Glutamatergic neuron (in vitro differentiated cells): ENCODE results near the gene COL2A1. TPM values are rescaled to one million over a fixed set of nuclear protein-coding genes. Genes with fewer than 3 reads are reported as not detected.
A peak's percentile ranks its signal among the peaks of the same experiment; 100 is the strongest.

Experiments
- DNase-seq: peaks from one replicate; pipeline ENCODE4 v3.0.0; 2022
- H3K27ac Mint-ChIP-seq: one replicate; pipeline ENCODE4 v1.8.0; 2020; ENCODE audit warnings: mild to moderate bottlenecking, mixed read lengths, inconsistent platforms; ENCODE audit not compliant: unreplicated experiment
- H3K27me3 Mint-ChIP-seq: one replicate; pipeline ENCODE4 v1.8.0; 2020; ENCODE audit warnings: mild to moderate bottlenecking, moderate library complexity, mixed read lengths, inconsistent platforms; ENCODE audit not compliant: unreplicated experiment
- H3K36me3 Mint-ChIP-seq: one replicate; pipeline ENCODE4 v1.8.0; 2020; ENCODE audit warnings: mild to moderate bottlenecking, mixed read lengths, inconsistent platforms; ENCODE audit not compliant: unreplicated experiment
- H3K4me1 Mint-ChIP-seq: one replicate; pipeline ENCODE4 v1.8.0; 2020; ENCODE audit warnings: mild to moderate bottlenecking, low read depth, mixed read lengths, inconsistent platforms; ENCODE audit not compliant: unreplicated experiment
- H3K4me3 Mint-ChIP-seq: one replicate; pipeline ENCODE4 v1.8.0; 2020; ENCODE audit warnings: mild to moderate bottlenecking, mixed read lengths, inconsistent platforms; ENCODE audit not compliant: unreplicated experiment
- H3K9me3 Mint-ChIP-seq: one replicate; pipeline ENCODE4 v1.8.0; 2020; ENCODE audit warnings: mild to moderate bottlenecking, moderate library complexity, mixed read lengths, inconsistent platforms; ENCODE audit not compliant: unreplicated experiment
- total RNA-seq: library from RNA; stranded (reverse); fragmentation: NEBNext Ultra II Directional; extraction: Animal tissue kit (Norgen Biotek cat#: 25700); gene quantifications from one replicate; pipeline ENCODE4 v1.2.1, GENCODE V29; 2021; ENCODE audit not compliant: unreplicated experiment
- TF ChIP-seq, protein P1 (sequence below): fragments of 200-600 bp; sonication (generic); IDR thresholded peaks from one replicate; pipeline ENCODE4 v1.5.0; 2021; ENCODE audit not compliant: partially characterized antibody, unreplicated experiment

The COL2A1 gene
- total RNA-seq, 1 donor from 2014 or later: 0.34 TPM

DNA sequence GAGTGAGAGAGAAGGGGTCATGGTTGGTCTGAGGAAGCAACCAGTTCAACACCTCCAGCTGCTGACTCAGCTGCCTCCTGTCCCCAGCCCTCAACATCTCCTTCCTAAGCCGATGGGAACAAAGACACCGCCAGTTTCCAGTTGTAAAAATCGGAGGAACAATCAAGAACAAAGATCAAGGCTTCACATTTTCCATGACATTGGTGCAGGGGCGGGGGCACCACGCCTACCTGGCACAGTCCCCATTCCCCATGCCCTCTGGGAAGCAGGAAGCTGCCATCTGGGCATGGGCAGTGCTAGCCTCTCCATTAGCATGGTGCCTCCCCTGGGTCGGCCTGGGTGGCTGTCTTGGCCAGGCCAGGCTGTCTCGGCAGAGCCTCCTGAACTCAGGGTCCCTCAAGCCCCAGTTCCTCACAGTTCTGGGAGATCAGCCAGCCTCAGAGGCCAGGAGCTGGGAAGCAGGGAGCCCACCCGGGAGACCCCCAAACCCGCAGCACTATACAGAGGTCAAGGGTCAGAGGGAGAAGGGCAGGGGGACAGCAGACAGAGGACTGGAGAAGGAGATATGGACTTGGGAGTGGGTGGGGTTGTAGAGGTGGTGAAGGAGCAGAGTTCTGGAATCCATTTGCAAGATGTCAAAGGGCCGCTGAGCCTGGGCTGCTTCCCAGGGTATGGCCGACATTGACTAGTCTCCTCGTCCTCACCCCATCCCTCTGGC, 60.5 kb downstream of the COL2A1 start:
- no peak overlapping the region for H3K4me3 Mint-ChIP-seq
- TF ChIP-seq, protein P1, sequence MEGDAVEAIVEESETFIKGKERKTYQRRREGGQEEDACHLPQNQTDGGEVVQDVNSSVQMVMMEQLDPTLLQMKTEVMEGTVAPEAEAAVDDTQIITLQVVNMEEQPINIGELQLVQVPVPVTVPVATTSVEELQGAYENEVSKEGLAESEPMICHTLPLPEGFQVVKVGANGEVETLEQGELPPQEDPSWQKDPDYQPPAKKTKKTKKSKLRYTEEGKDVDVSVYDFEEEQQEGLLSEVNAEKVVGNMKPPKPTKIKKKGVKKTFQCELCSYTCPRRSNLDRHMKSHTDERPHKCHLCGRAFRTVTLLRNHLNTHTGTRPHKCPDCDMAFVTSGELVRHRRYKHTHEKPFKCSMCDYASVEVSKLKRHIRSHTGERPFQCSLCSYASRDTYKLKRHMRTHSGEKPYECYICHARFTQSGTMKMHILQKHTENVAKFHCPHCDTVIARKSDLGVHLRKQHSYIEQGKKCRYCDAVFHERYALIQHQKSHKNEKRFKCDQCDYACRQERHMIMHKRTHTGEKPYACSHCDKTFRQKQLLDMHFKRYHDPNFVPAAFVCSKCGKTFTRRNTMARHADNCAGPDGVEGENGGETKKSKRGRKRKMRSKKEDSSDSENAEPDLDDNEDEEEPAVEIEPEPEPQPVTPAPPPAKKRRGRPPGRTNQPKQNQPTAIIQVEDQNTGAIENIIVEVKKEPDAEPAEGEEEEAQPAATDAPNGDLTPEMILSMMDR: no peak
- no peak for DNase-seq
- H3K36me3 Mint-ChIP-seq: no peaks in the 10 kb centered on the region
- H3K4me1 Mint-ChIP-seq: no peaks in the 10 kb centered on the region
- H3K27me3 Mint-ChIP-seq: peaks cover 16% of the 10 kb centered on the region
- peak overlapping the region; percentile 48 for H3K27ac Mint-ChIP-seq
- peaks cover 11% of the 10 kb centered on the region for H3K9me3 Mint-ChIP-seq

DNA sequence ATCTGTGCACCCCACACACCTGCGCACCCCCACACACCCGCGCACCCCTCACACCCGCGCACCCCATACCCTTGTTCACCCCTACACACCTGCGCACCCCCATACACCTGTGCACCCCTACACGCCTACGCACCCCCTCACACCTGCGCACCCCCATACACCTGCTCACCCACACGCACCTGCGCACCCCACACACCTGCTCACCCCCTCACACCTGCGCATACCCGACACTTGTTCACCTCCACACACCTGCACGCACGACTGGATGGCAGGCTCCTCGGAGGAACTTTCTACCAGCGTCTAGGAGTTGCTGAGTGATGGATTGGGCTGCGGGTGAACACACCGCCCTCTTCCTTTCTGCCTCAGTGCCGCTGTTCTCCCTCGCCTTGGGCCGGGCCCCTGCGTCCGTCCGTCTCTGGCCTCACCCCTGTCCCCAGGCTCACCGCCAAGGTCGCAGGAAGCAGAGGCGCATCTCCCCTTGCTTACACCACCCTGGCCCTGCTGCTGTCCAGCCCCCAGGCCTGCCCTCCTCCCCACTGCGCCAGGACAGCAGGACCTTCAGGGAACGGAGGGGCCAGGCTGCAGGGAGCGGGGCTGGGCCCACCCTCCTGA, 61.6 kb downstream of the COL2A1 start:
- TF ChIP-seq, protein P1: no peak
- Mint-ChIP-seq H3K36me3 (no peaks in the 10 kb centered on the region), H3K27me3 (peaks cover 13% of the 10 kb centered on the region), H3K27ac (no peak overlapping the region), H3K4me1 (no peaks in the 10 kb centered on the region), H3K9me3 (peaks cover 11% of the 10 kb centered on the region), H3K4me3 (no peak overlapping the region)
- DNase-seq: no peak

GRCh38 chr12:47941871-47942613, 62.2 kb downstream of the COL2A1 start:
- Mint-ChIP-seq H3K9me3 (peaks cover 11% of the 10 kb centered on the region), H3K27ac (no peak overlapping the region), H3K36me3 (no peaks in the 10 kb centered on the region), H3K4me3 (no peak overlapping the region), H3K27me3 (peaks cover 13% of the 10 kb centered on the region), H3K4me1 (no peaks in the 10 kb centered on the region)
- DNase-seq: peak; percentile 85
- TF ChIP-seq, protein P1: peak; percentile 62

DNA sequence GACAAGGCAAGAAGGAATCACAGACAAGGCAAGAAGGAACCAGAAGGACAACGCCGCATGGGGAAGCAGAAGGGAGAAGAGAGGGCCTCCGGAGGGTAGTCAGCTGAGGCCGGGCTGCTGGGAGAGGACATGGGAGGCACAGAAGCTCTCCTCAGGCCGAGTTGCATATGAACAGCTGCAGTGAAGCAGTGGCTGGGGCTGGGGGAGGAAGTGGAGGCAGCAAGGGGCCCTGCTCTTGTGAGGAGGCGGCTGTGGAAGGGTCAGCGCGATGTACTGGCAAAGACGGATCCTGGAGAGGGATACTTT, 62.8 kb downstream of the COL2A1 start:
- no peak for DNase-seq
- Mint-ChIP-seq H3K4me3 (no peak overlapping the region), H3K4me1 (no peaks in the 10 kb centered on the region), H3K36me3 (no peaks in the 10 kb centered on the region), H3K27ac (no peak overlapping the region), H3K9me3 (peaks cover 9% of the 10 kb centered on the region), H3K27me3 (peaks cover 13% of the 10 kb centered on the region)
- TF ChIP-seq, protein P1: no peak
